OCI-LY3 (cell line): ENCODE data around the gene PTPRN2.

Source experiments
- CTCF ChIP-seq: fragments of 200-600, 300-600 bp; sonication (generic); IDR thresholded peaks from 2 replicates; pipeline ENCODE4 v1.5.1; 2014; ENCODE audit warnings: antibody characterized with exemption, low read length, low read depth
- EZH2phosphoT487 ChIP-seq: fragments of 200-600 bp; shearing (Covaris generic); IDR thresholded peaks from 2 replicates; pipeline ENCODE4 v1.6.1; 2018; ENCODE audit warnings: antibody characterized with exemption, mixed run types, low read depth

- TF ChIP-seq CTCF: no peak
- TF ChIP-seq EZH2phosphoT487: no peak
These were observed 400.5 kb downstream of the PTPRN2 start for GRCh38 chr7:158186864-158187693.
